ENCODE measurements around the gene ANTXR2.

GRCh38 chr4:80029364-80029763 lies 43.7 kb downstream of the ANTXR2 start:
- TF ChIP-seq EP300 (IDR thresholded peaks at IDR 0.05; ENCODE audit: borderline replicate concordance in 1 of 2, low read depth in 2 of 2, low read length in 2 of 2): no peak
- no peak for TF ChIP-seq POLR2A (IDR thresholded peaks at IDR 0.05; ENCODE audit: control extremely low read depth in 1 of 2, low read depth in 2 of 2, low read length in 2 of 2)
- no peak for TF ChIP-seq CTCF (IDR thresholded peaks at IDR 0.05; ENCODE audit: control extremely low read depth in 1 of 3, insufficient read depth in 1 of 3, low read depth in 1 of 3, low read length in 3 of 3)
- TF ChIP-seq MAX (IDR thresholded peaks at IDR 0.05): no peak
- no peak for TF ChIP-seq POLR2AphosphoS5 (IDR thresholded peaks at IDR 0.05; ENCODE audit: low read depth, low read length)
- no peak for TF ChIP-seq SIRT6 (IDR thresholded peaks at IDR 0.05; ENCODE audit: low read length)
- no peak for TF ChIP-seq NANOG (IDR thresholded peaks at IDR 0.05; ENCODE audit: insufficient read depth, low read depth, low read length, poor library complexity, severe bottlenecking)
- no peak for TF ChIP-seq KDM1A (IDR thresholded peaks at IDR 0.05; ENCODE audit: borderline replicate concordance, low read length)
- TF ChIP-seq RAD21 (IDR thresholded peaks at IDR 0.05 in 1 of 2, conservative IDR thresholded peaks at IDR 0.05 in 1 of 2; ENCODE audit: low read depth in 2 of 2, low read length in 2 of 2): no peak
- TF ChIP-seq CREB1 (IDR thresholded peaks at IDR 0.05): no peak

Measured in H1 (cell line).